Measurements from ENCODE around the gene ZFYVE27.

DNA sequence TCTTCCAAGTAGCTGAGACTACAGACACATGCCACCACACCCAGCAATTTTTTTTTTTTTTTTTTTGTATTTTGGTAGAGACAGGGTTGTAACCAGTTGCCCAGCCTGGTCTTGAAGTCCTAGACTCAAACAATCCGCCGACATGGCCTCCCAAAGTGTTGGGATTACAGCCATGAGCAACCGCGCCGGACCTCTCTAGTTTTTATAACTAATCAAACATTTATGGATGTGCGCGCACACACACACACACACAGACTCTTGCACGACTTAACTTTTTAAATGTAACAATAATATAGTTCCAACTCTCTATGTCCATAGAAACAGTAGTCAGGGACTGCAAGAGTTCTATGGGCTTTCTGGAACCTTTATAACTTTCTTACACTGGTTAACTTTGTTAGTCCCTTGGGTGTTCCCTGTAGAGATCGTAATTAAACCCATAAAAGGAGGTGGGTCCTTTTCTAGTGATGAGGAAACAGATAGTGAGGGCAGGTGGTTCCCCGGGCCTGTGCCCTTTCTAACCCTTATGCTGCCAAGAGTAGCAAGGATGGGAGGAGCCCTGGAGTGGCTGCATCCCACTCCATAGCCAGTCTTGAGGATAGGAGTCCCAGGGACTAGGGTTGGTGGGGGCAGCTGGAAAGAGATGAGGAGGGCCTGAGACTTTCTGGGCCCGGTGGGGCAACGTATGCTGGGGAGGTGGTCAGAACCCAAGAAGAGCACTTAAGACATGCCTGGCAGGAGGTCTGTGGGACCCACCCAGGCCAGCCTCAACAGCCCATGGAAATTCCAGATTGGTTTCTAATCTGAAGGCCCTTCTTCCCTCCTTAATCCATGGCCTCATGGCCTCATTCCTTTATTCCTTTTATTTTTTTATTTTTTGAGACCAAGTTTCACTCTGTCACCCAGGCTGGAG is 14.8 kb upstream of the ZFYVE27 start:
- no peak for TF ChIP-seq CTCF (IDR thresholded peaks at IDR 0.05; ENCODE audit: extremely low read depth in 1 of 2, insufficient read depth in 1 of 2, low read depth in 1 of 2, low read length in 2 of 2)
- no peak for TF ChIP-seq POLR2A (IDR thresholded peaks at IDR 0.05; ENCODE audit: low read depth, low read length)
